Activated naive CD8-positive, alpha-beta T cell treated with anti-CD3 and anti-CD28 coated beads for 36 hours (primary cell): ENCODE results near the gene KLHL30. TPM values are rescaled to one million over a fixed set of nuclear protein-coding genes. Genes with fewer than 3 reads are reported as not detected.
A peak's percentile ranks its signal among the peaks of the same experiment; 100 is the strongest.

Experiments used
- DNase-seq: peaks from one replicate; pipeline ENCODE4 v3.0.0; 2021
- H3K27ac Mint-ChIP-seq: one replicate; pipeline ENCODE4 v1.8.0; 2022; ENCODE audit warnings: mild to moderate bottlenecking, moderate library complexity, mixed read lengths
- H3K27me3 Mint-ChIP-seq: one replicate; pipeline ENCODE4 v1.8.0; 2022; ENCODE audit warnings: mild to moderate bottlenecking, mixed read lengths
- H3K36me3 Mint-ChIP-seq: one replicate; pipeline ENCODE4 v1.8.0; 2021; ENCODE audit warnings: mild to moderate bottlenecking, mixed read lengths
- H3K4me1 Mint-ChIP-seq: one replicate; pipeline ENCODE4 v1.8.0; 2021; ENCODE audit warnings: mixed read lengths
- H3K4me3 Mint-ChIP-seq: one replicate; pipeline ENCODE4 v1.8.0; 2022; ENCODE audit warnings: mild to moderate bottlenecking, moderate library complexity, mixed read lengths
- H3K9me3 Mint-ChIP-seq: one replicate; pipeline ENCODE4 v1.8.0; 2022; ENCODE audit warnings: mixed read lengths
- total RNA-seq, 2 experiments: library from RNA; stranded (reverse); gene quantifications; one replicate each; pipeline ENCODE4 v1.2.3, GENCODE V29; 2021

Gene KLHL30
- not detected for total RNA-seq

GRCh38 chr2:238138331-238139195 is at the start of gene KLHL30:
KLHL30 (plus strand) TSS chr2:238138668; CDS start chr2:238140755, 2,087 bp downstream.
- Mint-ChIP-seq H3K4me3 (no peak within 1 kb of the TSS), H3K27me3 (no peaks in the 10 kb centered on the region), H3K9me3 (no peaks in the 10 kb centered on the region), H3K36me3 (no peaks in the 10 kb centered on the region), H3K27ac (no peak within 1 kb of the TSS), H3K4me1 (peaks cover 6% of the 10 kb centered on the region)
- DNase-seq: no peak

GRCh38 chr2:238090887-238091286 is 47.6 kb upstream of the KLHL30 start:
- Mint-ChIP-seq H3K36me3 (peaks cover 36% of the 10 kb centered on the region), H3K27ac (no peak overlapping the region), H3K9me3 (no peaks in the 10 kb centered on the region), H3K4me1 (no peaks in the 10 kb centered on the region), H3K4me3 (no peak overlapping the region), H3K27me3 (no peaks in the 10 kb centered on the region)
- no peak for DNase-seq

- no peak overlapping the region for H3K4me3 Mint-ChIP-seq
- H3K4me1 Mint-ChIP-seq: no peaks in the 10 kb centered on the region
- no peak for DNase-seq
- peaks cover 30% of the 10 kb centered on the region for H3K36me3 Mint-ChIP-seq
- H3K27ac Mint-ChIP-seq: no peak overlapping the region
- H3K27me3 Mint-ChIP-seq: no peaks in the 10 kb centered on the region
- no peaks in the 10 kb centered on the region for H3K9me3 Mint-ChIP-seq
These were observed 46.9 kb upstream of the KLHL30 start for GRCh38 chr2:238091436-238092060.

GRCh38 chr2:238092486-238093035 is 45.9 kb upstream of the KLHL30 start:
- Mint-ChIP-seq H3K4me1 (no peaks in the 10 kb centered on the region), H3K27ac (no peak overlapping the region), H3K36me3 (peaks cover 25% of the 10 kb centered on the region), H3K9me3 (no peaks in the 10 kb centered on the region), H3K27me3 (no peaks in the 10 kb centered on the region), H3K4me3 (no peak overlapping the region)
- DNase-seq: no peak

- H3K27ac Mint-ChIP-seq: no peak overlapping the region
- H3K4me3 Mint-ChIP-seq: peak overlapping the region; percentile 37
- no peaks in the 10 kb centered on the region for H3K27me3 Mint-ChIP-seq
- H3K4me1 Mint-ChIP-seq: no peaks in the 10 kb centered on the region
- H3K9me3 Mint-ChIP-seq: no peaks in the 10 kb centered on the region
- DNase-seq: no peak
- peaks cover 22% of the 10 kb centered on the region for H3K36me3 Mint-ChIP-seq
These were observed 45.0 kb upstream of the KLHL30 start for GRCh38 chr2:238093181-238094140.

- DNase-seq: no peak
- Mint-ChIP-seq H3K27ac (no peak overlapping the region), H3K27me3 (no peaks in the 10 kb centered on the region), H3K4me1 (no peaks in the 10 kb centered on the region), H3K9me3 (no peaks in the 10 kb centered on the region), H3K36me3 (peaks cover 26% of the 10 kb centered on the region), H3K4me3 (no peak overlapping the region)
These were observed 43.9 kb upstream of the KLHL30 start for GRCh38 chr2:238094438-238095022.

GRCh38 chr2:238095143-238095542 is 43.3 kb upstream of the KLHL30 start:
- no peaks in the 10 kb centered on the region for H3K9me3 Mint-ChIP-seq
- DNase-seq: no peak
- H3K4me3 Mint-ChIP-seq: no peak overlapping the region
- no peaks in the 10 kb centered on the region for H3K4me1 Mint-ChIP-seq
- no peak overlapping the region for H3K27ac Mint-ChIP-seq
- peaks cover 26% of the 10 kb centered on the region for H3K36me3 Mint-ChIP-seq
- no peaks in the 10 kb centered on the region for H3K27me3 Mint-ChIP-seq

GRCh38 chr2:238096311-238097011 is 42.0 kb upstream of the KLHL30 start:
- H3K4me3 Mint-ChIP-seq: no peak overlapping the region
- no peak for DNase-seq
- no peaks in the 10 kb centered on the region for H3K9me3 Mint-ChIP-seq
- H3K36me3 Mint-ChIP-seq: peaks cover 20% of the 10 kb centered on the region
- H3K27ac Mint-ChIP-seq: no peak overlapping the region
- no peaks in the 10 kb centered on the region for H3K27me3 Mint-ChIP-seq
- H3K4me1 Mint-ChIP-seq: no peaks in the 10 kb centered on the region

GRCh38 chr2:238097201-238097987 is 41.1 kb upstream of the KLHL30 start:
- H3K36me3 Mint-ChIP-seq: peaks cover 17% of the 10 kb centered on the region
- H3K9me3 Mint-ChIP-seq: no peaks in the 10 kb centered on the region
- H3K4me3 Mint-ChIP-seq: no peak overlapping the region
- H3K27me3 Mint-ChIP-seq: no peaks in the 10 kb centered on the region
- H3K27ac Mint-ChIP-seq: peak overlapping the region; percentile 36
- H3K4me1 Mint-ChIP-seq: no peaks in the 10 kb centered on the region
- no peak for DNase-seq

- no peak for DNase-seq
- H3K9me3 Mint-ChIP-seq: no peaks in the 10 kb centered on the region
- peaks cover 17% of the 10 kb centered on the region for H3K36me3 Mint-ChIP-seq
- H3K4me1 Mint-ChIP-seq: no peaks in the 10 kb centered on the region
- H3K4me3 Mint-ChIP-seq: no peak overlapping the region
- H3K27me3 Mint-ChIP-seq: no peaks in the 10 kb centered on the region
- peak overlapping the region; percentile 36 for H3K27ac Mint-ChIP-seq
These were observed 40.2 kb upstream of the KLHL30 start for GRCh38 chr2:238097988-238098871.

- peak overlapping the region; percentile 38 for H3K27ac Mint-ChIP-seq
- no peak for DNase-seq
- peaks cover 17% of the 10 kb centered on the region for H3K36me3 Mint-ChIP-seq
- no peaks in the 10 kb centered on the region for H3K4me1 Mint-ChIP-seq
- no peaks in the 10 kb centered on the region for H3K9me3 Mint-ChIP-seq
- H3K27me3 Mint-ChIP-seq: no peaks in the 10 kb centered on the region
- H3K4me3 Mint-ChIP-seq: no peak overlapping the region
These were observed 39.4 kb upstream of the KLHL30 start for GRCh38 chr2:238098901-238099713.

- Mint-ChIP-seq H3K36me3 (peaks cover 12% of the 10 kb centered on the region), H3K27me3 (no peaks in the 10 kb centered on the region), H3K4me3 (no peak overlapping the region), H3K27ac (no peak overlapping the region), H3K4me1 (no peaks in the 10 kb centered on the region), H3K9me3 (no peaks in the 10 kb centered on the region)
- DNase-seq: no peak
These were observed 38.8 kb upstream of the KLHL30 start for GRCh38 chr2:238099714-238100048.
